ENCODE measurements around the gene RRP1B. TPM values are rescaled to one million over a fixed set of nuclear protein-coding genes. Genes with fewer than 3 reads are reported as not detected.

Gene RRP1B
- total and polyA plus RNA-seq, 2 of the 13 experiments (the other 11 are each of a cell fraction or from before 2014, with no cell fraction given): 16.3 to 46.2 TPM

DNA sequence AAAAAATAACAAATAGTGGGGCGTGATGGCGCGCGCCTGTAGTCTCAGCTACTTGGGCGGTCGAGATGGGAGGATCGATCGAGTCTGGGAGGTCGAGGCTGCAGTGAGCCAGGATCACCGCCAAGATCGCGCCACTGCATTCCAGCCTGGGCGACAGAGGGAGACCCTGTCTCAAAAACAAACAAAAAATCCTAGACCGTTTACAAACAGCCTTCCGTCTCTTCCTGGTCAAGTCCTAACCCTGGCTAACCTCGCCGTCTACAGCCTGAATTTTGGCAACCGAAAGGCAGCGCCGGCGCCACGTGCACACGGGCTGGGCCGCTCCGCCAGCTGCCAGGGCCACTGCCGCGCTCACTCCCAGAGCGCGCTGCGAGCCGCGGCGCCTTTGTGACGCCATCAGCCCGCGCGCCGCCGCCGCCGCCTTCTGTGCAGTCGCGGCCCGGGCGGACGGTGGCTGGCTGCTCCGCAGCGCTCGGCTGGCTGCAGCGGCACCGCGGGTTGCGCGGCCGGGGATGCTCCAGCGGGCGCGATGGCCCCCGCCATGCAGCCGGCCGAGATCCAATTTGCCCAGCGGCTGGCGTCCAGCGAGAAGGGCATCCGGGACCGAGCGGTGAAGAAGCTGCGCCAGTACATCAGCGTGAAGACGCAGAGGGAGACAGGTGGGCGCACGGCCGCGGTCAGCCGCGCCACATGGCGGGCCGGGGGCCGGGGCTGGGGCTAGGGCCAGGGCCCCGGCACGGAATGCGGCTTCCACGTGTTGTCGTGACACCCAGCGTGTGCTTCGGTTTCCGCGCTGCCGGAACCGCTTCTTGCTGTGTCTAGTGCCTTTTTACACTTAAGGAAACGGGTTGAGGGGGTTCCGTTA, at the start of gene RRP1B, which contains the start of gene HSF2BP (continued):
- peak; percentile 21; the same call in 1 of the 2 replicates for TF ChIP-seq CTCF (CRISPR knock-in tag; IDR thresholded peaks at IDR 0.05)
- TF ChIP-seq ZNF256 (CRISPR knock-in tag; conservative IDR thresholded peaks at IDR 0.05): peak; percentile 98; the same call in 1 of the 2 replicates
- peak; percentile 72 for TF ChIP-seq ZNF264 (CRISPR knock-in tag; IDR thresholded peaks at IDR 0.05)
- peak; percentile 82; the same call in 1 of the 2 replicates for TF ChIP-seq TSC22D2 (CRISPR knock-in tag; IDR thresholded peaks at IDR 0.05; ENCODE audit: borderline replicate concordance)
- no peak for TF ChIP-seq ZNF720 (CRISPR knock-in tag; IDR thresholded peaks at IDR 0.05)
- TF ChIP-seq, protein P1, sequence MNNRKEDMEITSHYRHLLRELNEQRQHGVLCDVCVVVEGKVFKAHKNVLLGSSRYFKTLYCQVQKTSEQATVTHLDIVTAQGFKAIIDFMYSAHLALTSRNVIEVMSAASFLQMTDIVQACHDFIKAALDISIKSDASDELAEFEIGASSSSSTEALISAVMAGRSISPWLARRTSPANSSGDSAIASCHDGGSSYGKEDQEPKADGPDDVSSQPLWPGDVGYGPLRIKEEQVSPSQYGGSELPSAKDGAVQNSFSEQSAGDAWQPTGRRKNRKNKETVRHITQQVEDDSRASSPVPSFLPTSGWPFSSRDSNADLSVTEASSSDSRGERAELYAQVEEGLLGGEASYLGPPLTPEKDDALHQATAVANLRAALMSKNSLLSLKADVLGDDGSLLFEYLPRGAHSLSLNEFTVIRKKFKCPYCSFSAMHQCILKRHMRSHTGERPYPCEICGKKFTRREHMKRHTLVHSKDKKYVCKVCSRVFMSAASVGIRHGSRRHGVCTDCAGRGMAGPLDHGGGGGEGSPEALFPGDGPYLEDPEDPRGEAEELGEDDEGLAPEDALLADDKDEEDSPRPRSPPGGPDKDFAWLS (CRISPR knock-in tag; IDR thresholded peaks at IDR 0.05; ENCODE audit: borderline replicate concordance): no peak
- peak; percentile 99 for TF ChIP-seq RNF2 (conservative IDR thresholded peaks at IDR 0.05; ENCODE audit: low read depth)
- peak; percentile 90 for TF ChIP-seq FOXM1 (CRISPR knock-in tag; IDR thresholded peaks at IDR 0.05)
- TF ChIP-seq KAT2B (IDR thresholded peaks at IDR 0.05; ENCODE audit: borderline replicate concordance, low read depth, low read length): no peak
- peak; percentile 78 for TF ChIP-seq REXO4 (CRISPR knock-in tag; IDR thresholded peaks at IDR 0.05; ENCODE audit: borderline replicate concordance)
- TF ChIP-seq ZFY (CRISPR knock-in tag; IDR thresholded peaks at IDR 0.05): peak; percentile 99
- peak; percentile 78 for TF ChIP-seq REPIN1 (CRISPR knock-in tag; IDR thresholded peaks at IDR 0.05; ENCODE audit: borderline replicate concordance, low read depth)
- TF ChIP-seq TBP (CRISPR knock-in tag; IDR thresholded peaks at IDR 0.05): peak; percentile 24; the same call in 1 of the 2 replicates
- TF ChIP-seq FOSL1 (CRISPR knock-in tag; IDR thresholded peaks at IDR 0.05; ENCODE audit: borderline replicate concordance): no peak
- TF ChIP-seq, protein P2, sequence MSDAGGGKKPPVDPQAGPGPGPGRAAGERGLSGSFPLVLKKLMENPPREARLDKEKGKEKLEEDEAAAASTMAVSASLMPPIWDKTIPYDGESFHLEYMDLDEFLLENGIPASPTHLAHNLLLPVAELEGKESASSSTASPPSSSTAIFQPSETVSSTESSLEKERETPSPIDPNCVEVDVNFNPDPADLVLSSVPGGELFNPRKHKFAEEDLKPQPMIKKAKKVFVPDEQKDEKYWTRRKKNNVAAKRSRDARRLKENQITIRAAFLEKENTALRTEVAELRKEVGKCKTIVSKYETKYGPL (CRISPR knock-in tag; IDR thresholded peaks at IDR 0.05): peak; percentile 81
- TF ChIP-seq, protein P3, sequence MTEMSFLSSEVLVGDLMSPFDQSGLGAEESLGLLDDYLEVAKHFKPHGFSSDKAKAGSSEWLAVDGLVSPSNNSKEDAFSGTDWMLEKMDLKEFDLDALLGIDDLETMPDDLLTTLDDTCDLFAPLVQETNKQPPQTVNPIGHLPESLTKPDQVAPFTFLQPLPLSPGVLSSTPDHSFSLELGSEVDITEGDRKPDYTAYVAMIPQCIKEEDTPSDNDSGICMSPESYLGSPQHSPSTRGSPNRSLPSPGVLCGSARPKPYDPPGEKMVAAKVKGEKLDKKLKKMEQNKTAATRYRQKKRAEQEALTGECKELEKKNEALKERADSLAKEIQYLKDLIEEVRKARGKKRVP (CRISPR knock-in tag; IDR thresholded peaks at IDR 0.05): 0 out of 4 replicates have a peak, but pooled peaks of 1 of the 2 experiments have one; percentile 63
- TF ChIP-seq USF2 (IDR thresholded peaks at IDR 0.05; ENCODE audit: low read depth, low read length): no peak
- TF ChIP-seq USF2 (CRISPR knock-in tag; IDR thresholded peaks at IDR 0.05; ENCODE audit: borderline replicate concordance): no peak; the same call in 1 of the 2 replicates
- TF ChIP-seq, protein P4, sequence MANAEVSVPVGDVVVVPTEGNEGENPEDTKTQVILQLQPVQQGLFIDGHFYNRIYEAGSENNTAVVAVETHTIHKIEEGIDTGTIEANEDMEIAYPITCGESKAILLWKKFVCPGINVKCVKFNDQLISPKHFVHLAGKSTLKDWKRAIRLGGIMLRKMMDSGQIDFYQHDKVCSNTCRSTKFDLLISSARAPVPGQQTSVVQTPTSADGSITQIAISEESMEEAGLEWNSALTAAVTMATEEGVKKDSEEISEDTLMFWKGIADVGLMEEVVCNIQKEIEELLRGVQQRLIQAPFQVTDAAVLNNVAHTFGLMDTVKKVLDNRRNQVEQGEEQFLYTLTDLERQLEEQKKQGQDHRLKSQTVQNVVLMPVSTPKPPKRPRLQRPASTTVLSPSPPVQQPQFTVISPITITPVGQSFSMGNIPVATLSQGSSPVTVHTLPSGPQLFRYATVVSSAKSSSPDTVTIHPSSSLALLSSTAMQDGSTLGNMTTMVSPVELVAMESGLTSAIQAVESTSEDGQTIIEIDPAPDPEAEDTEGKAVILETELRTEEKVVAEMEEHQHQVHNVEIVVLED (CRISPR knock-in tag; IDR thresholded peaks at IDR 0.05; ENCODE audit: borderline replicate concordance): peak; percentile 74
